Upper lobe of left lung (tissue), 4 donors: Measurements from ENCODE around the gene NCS1.

Experiments used
- EP300 ChIP-seq, 4 donors: sonication (generic); formaldehyde crosslinking; IDR thresholded peaks; one replicate each; pipeline ENCODE4 v1.5.1; 2017; ENCODE audit warnings: antibody characterized with exemption in 4 of 4, control low read depth in 2 of 4
- TF ChIP-seq, protein P1 (sequence below), 6 experiments: fragments of 450-650 bp in 4 of 6; fragments of 200-600 bp in 2 of 6; sonication (generic) in 2 of 6; IDR thresholded peaks; one replicate each; pipeline ENCODE4 v1.5.1; 2016 to 2019; ENCODE audit warnings: antibody characterized with exemption in 6 of 6

DNA sequence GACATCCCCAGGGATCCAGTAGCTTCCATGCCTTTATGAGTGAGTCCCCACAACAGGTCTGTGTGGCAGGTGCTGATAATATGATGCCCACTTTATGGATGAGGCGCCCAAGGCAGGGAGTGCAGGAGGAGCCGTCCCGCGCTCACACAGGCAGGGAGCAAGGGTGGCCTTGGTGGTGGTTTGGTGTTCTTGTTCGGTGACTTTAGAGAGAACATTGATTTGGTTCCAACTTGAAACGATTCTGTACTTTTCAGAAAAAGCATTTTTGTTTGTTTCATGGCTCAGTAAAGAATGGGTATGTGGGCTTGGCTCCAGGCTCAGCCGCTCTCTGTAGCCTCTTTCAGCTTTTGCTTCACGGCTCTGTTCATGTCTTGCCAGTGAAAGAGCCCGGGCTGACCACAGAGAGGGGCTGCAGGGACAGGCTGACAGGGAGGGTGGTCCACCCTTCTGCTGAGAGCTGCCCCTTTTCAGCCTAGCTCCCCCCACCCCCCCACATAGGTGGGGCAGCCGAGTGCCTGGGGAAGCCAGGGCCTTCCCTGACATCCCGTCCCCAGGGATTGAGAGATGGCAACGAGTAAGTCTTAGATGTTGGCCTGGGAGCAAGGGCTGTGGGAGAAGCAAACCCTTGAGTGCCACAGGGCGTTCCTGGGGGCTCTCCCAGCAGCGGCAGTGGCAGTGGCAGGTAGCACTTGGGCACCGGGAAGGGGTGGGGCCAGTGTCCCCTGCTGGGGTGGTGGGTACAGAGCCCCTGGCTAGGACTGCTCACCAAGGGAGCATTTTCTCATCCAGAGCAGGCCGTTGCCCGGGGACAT lies 28.0 kb downstream of the NCS1 start:
- TF ChIP-seq, protein P1, sequence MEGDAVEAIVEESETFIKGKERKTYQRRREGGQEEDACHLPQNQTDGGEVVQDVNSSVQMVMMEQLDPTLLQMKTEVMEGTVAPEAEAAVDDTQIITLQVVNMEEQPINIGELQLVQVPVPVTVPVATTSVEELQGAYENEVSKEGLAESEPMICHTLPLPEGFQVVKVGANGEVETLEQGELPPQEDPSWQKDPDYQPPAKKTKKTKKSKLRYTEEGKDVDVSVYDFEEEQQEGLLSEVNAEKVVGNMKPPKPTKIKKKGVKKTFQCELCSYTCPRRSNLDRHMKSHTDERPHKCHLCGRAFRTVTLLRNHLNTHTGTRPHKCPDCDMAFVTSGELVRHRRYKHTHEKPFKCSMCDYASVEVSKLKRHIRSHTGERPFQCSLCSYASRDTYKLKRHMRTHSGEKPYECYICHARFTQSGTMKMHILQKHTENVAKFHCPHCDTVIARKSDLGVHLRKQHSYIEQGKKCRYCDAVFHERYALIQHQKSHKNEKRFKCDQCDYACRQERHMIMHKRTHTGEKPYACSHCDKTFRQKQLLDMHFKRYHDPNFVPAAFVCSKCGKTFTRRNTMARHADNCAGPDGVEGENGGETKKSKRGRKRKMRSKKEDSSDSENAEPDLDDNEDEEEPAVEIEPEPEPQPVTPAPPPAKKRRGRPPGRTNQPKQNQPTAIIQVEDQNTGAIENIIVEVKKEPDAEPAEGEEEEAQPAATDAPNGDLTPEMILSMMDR (IDR thresholded peaks at IDR 0.05): no peak
- no peak for TF ChIP-seq EP300 (IDR thresholded peaks at IDR 0.05)
